Measurements from ENCODE around the gene SLC6A8.

GRCh38 chrX:153690466-153690865 lies 2.7 kb downstream of the SLC6A8 start:
- TF ChIP-seq CTCF (IDR thresholded peaks at IDR 0.05) (no peak), POLR2A (IDR thresholded peaks at IDR 0.05) (no peak)
